Stimulated activated CD8-positive, alpha-beta memory T cell treated with anti-CD3 and anti-CD28 coated beads, Interleukin-2, amount 100 ng/mL, for 1 hour (primary cell): ENCODE data around the gene ATG9B.
"Not testable (repeated sequence)": the region's sequence is repeated elsewhere in the genome, so short reads cannot be mapped to it uniquely, and the experiment has no call there.

Source experiments
- DNase-seq, 2 donors: peaks; one replicate each; pipeline ENCODE4 v3.0.0-alpha.2; 2020; ENCODE audit warnings: low read depth in 2 of 2

ATG9B gene

DNA sequence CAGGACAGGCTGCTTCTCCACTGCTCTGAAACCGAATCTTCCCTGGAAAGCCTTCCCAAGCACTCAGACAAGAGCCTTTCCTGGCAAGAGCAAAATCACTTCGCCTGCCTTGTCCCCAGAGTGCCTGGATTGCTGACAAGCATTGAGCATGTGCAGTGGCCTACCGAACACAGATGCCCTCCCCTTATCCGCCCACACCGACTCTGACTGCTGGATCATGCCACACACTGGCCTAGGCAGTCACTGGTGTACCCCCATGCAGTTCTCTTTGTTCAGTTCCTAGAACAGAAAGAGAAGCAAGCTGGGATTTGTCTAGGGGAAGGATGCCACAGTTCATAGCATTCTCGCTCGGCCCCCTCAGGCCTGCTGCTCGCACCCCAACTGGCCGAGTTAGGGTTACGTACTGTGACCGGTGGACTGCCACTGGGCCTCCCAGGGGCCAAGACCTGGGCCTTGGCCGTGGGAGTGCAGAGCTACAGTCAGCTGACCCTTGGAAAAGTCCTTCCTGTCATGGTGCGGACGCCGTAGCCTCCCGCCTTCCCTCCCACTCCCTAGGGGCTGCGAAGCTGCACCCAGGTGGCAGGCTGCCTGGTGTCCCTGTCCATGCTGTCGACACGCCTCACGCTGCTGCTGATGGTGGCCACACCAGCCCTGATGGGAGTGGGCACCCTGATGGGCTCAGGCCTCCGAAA lies 10.9 kb upstream of the ATG9B start:
- DNase-seq, result no peak

DNA sequence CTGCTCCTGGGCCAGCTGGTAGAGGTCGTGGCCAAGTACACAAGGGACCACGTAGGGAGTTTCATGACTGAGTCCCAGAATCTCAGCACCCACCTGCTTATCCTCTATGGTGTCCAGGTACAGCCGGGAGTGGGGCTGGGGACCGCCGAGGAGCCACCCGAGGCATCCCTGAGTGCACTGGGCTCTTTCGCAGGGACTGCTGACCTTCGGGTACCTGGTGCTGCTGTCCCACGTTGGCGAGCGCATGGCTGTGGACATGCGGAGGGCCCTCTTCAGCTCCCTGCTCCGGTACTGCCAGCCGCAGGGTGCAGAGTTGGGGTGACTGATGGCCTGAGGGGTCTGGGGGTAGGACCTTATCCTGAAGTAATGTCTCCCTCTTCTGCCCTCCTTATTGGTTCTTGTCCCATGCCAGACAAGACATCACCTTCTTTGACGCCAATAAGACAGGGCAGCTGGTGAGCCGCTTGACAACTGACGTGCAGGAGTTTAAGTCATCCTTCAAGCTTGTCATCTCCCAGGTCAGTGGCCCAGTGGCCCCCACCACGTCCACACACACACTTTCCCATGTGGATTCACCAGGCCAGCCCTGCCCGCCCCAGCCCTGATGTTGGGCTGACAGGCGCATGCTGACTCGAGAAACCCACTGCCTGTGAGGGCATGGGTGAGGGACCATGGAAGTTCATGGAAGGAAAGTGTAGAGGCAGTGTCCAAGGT lies 10.2 kb upstream of the ATG9B start:
- DNase-seq, result no peak

- no peak for DNase-seq
Measured at GRCh38 chr7:151033864-151034249, 9.6 kb upstream of the ATG9B start.

GRCh38 chr7:151032936-151033863 lies 8.9 kb upstream of the ATG9B start:
- DNase-seq, result no peak

GRCh38 chr7:151031011-151031410 lies 6.7 kb upstream of the ATG9B start:
- no peak for DNase-seq

- DNase-seq, result no peak
Measured at GRCh38 chr7:151028948-151029501, 4.7 kb upstream of the ATG9B start.

DNA sequence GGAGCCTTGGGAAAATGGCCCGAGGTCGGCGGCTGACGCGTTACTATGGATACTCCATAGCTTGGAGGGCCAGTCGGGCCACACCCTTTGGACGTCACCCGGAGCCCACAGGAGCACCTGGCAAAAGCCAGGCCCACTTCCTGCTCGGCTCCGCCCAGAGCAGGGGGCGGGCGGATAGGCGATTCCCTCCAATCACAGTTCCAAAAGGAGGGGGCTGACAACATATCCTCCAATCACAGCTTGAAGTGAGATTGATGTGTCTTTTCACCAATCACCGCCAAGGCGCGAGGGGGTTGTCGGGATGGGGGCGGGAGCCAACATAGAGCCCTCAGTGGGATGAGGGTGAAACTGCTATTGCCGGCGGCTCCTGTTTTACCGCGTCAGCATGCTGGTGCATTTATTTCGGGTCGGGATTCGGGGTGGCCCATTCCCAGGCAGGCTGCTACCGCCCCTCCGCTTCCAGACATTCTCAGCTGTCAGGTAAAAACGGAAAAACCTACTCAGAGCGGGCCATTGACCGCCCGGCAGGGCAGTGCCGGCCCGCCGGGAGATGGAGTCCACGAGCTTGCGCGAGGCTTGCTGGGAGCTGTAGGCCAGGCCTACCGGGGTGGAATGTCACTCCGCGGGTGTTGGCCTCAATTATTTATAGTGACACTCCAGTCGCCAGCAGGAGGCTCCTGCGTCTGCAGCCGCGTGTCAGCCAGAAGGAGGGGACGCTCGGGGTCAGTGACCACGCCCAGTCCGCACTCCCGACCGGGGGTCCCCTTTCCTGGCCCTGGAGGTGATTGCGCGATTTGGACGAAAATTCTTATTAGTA lies 4.0 kb upstream of the ATG9B start, which contains the start of gene ABCB8:
TSS of gene ABCB8 (plus strand) at position 320 of the 817 bp plus-strand sequence. CDS start at position 386, 66 bp downstream.
- peak; percentile 92 to 94 for DNase-seq

GRCh38 chr7:151027728-151028130 lies 3.4 kb upstream of the ATG9B start:
- not testable (repeated sequence) for DNase-seq

- DNase-seq, result not testable (repeated sequence)
Measured at GRCh38 chr7:151026771-151027727, 2.8 kb upstream of the ATG9B start.

GRCh38 chr7:151025924-151026671 lies 1.8 kb upstream of the ATG9B start:
- no peak for DNase-seq

DNA sequence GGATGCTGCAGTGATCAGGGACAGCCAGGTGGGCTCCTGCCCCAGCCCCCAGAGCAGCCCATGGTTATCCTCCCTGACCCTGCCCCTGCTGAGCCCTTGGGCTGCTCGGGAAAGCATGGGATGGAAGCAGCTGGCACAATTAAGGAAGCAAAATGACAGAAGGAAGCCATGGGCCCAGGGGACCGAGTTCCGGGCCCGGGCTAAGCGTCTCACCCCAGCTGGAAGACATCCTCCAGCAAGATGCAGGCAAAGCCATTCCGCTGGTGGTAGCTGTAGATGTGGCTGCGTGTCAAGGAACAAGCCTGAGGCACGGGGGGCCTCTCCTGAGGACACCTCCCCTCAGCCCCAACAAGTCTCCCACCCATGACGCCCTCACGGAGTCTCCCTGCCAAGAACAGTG lies 1.1 kb downstream of the ATG9B start:
- DNase-seq, result no peak

GRCh38 chr7:151020231-151020630 lies 4.1 kb downstream of the ATG9B start:
- no peak for DNase-seq

- no peak for DNase-seq
Measured at GRCh38 chr7:151019130-151019447, 5.2 kb downstream of the ATG9B start.

GRCh38 chr7:151018421-151019129 lies 5.7 kb downstream of the ATG9B start:
- no peak for DNase-seq

- DNase-seq, result peak; percentile 57 to 67
Measured at GRCh38 chr7:151017953-151018420, 6.3 kb downstream of the ATG9B start.

GRCh38 chr7:151017370-151017952 lies 6.8 kb downstream of the ATG9B start:
- no peak for DNase-seq

GRCh38 chr7:151016942-151017341 lies 7.4 kb downstream of the ATG9B start:
- no peak for DNase-seq

GRCh38 chr7:151016505-151016904 lies 7.8 kb downstream of the ATG9B start:
- no peak for DNase-seq
